ENCODE data around the gene FEN1.

- no peak for TF ChIP-seq CTCF (IDR thresholded peaks at IDR 0.05)
- TF ChIP-seq EP300 (IDR thresholded peaks at IDR 0.05): no peak
Observed at GRCh38 chr11:61800331-61801281, 7.9 kb downstream of the FEN1 start.
